Measurements from ENCODE around the gene LRRC27. TPM values are rescaled to one million over a fixed set of nuclear protein-coding genes. Genes with fewer than 3 reads are reported as not detected.
A peak's percentile ranks its signal among the peaks of the same experiment; 100 is the strongest.

Gene LRRC27
- total RNA-seq, 1 donor from 2014 or later: 9.3 TPM

GRCh38 chr10:132300582-132300981, 31.4 kb upstream of the LRRC27 start:
- no peak for DNase-seq (ENCODE audit: low read depth)

- DNase-seq (ENCODE audit: low read depth): no peak
Observed at GRCh38 chr10:132301371-132302330, 30.3 kb upstream of the LRRC27 start.

- no peak for DNase-seq (ENCODE audit: low read depth)
Observed at GRCh38 chr10:132302421-132303310, 29.3 kb upstream of the LRRC27 start.

- DNase-seq (ENCODE audit: low read depth): no peak
Observed at GRCh38 chr10:132303361-132304115, 28.5 kb upstream of the LRRC27 start.

GRCh38 chr10:132304756-132305509, 27.1 kb upstream of the LRRC27 start:
- no peak for DNase-seq (ENCODE audit: low read depth)

GRCh38 chr10:132305654-132306342, 26.2 kb upstream of the LRRC27 start:
- no peak for DNase-seq (ENCODE audit: low read depth)

GRCh38 chr10:132306343-132306685, 25.7 kb upstream of the LRRC27 start:
- no peak for DNase-seq (ENCODE audit: low read depth)

GRCh38 chr10:132306864-132307751, 24.9 kb upstream of the LRRC27 start:
- DNase-seq (ENCODE audit: low read depth): no peak

GRCh38 chr10:132307823-132308586, 24.0 kb upstream of the LRRC27 start, which contains the start of gene STK32C:
TSS of gene STK32C (minus strand) at chr10:132307950. CDS start at chr10:132307833, 117 bp downstream.
- DNase-seq (ENCODE audit: low read depth): peak; percentile 90

- no peak for DNase-seq (ENCODE audit: low read depth)
Observed at GRCh38 chr10:132308587-132309470, 23.2 kb upstream of the LRRC27 start.

GRCh38 chr10:132309471-132309865, 22.5 kb upstream of the LRRC27 start:
- DNase-seq (ENCODE audit: low read depth): no peak

GRCh38 chr10:132309879-132310591, 22.0 kb upstream of the LRRC27 start:
- DNase-seq (ENCODE audit: low read depth): no peak

- no peak for DNase-seq (ENCODE audit: low read depth)
Observed at GRCh38 chr10:132310701-132311337, 21.2 kb upstream of the LRRC27 start.

GRCh38 chr10:132311338-132311939, 20.6 kb upstream of the LRRC27 start:
- no peak for DNase-seq (ENCODE audit: low read depth)

- no peak for DNase-seq (ENCODE audit: low read depth)
Observed at GRCh38 chr10:132313305-132313704, 18.7 kb upstream of the LRRC27 start.

Data from myocyte (in vitro differentiated cells).